Colonic mucosa (tissue), 4 donors: Measurements from ENCODE around the gene POLR3G. TPM values are rescaled to one million over a fixed set of nuclear protein-coding genes. Genes with fewer than 3 reads are reported as not detected.

ENCODE experiments used
- DNase-seq: peaks from one replicate; pipeline ENCODE4 v3.0.0-alpha.2; 2020
- H3K27ac ChIP-seq: fragments of 200-600 bp; one replicate; pipeline ENCODE4 v1.8.0; 2021
- H3K27me3 ChIP-seq: fragments of 200-600 bp; one replicate; pipeline ENCODE4 v1.8.0; 2021
- H3K36me3 ChIP-seq: fragments of 200-600 bp; one replicate; pipeline ENCODE4 v1.8.0; 2021
- H3K4me1 ChIP-seq: fragments of 200-600 bp; one replicate; pipeline ENCODE4 v1.8.0; 2021; ENCODE audit warnings: mild to moderate bottlenecking
- H3K4me3 ChIP-seq: fragments of 200-600 bp; one replicate; pipeline ENCODE4 v1.8.0; 2021
- H3K9ac ChIP-seq, 2 donors: one replicate each; pipeline ENCODE4 v1.7.0; 2013; ENCODE audit warnings: control low read depth in 2 of 2, low read depth in 2 of 2, low read length in 2 of 2
- H3K9me3 ChIP-seq: fragments of 200-600 bp; one replicate; pipeline ENCODE4 v1.8.0; 2021
- intact Hi-C: fragments of 100-400 bp; cut with DNase I; formaldehyde crosslinking; loops from one replicate; pipeline ENCODE4 v1.14.1; 2022
- total RNA-seq, 2 donors: library from RNA; stranded (reverse); fragmentation: NEBNext Ultra II Directional in 1 of 2; extraction: Animal tissue kit (Norgen Biotek cat#: 25700) in 1 of 2; gene quantifications; one replicate each; pipeline ENCODE4 v1.2.1, GENCODE V29; 2021
- TF ChIP-seq, protein P1 (sequence below): fragments of 200-600 bp; IDR thresholded peaks from one replicate; pipeline ENCODE4 v1.8.0; 2022; ENCODE audit warnings: antibody characterized with exemption, mild to moderate bottlenecking
- donor health status: healthy.
- donor health status: DM: no; HTN: no; CAD: no.
- donor health status: DM: no; HTN: no; CAD: no.

POLR3G gene
- total RNA-seq, 2 donors from 2014 or later, result 1.7 to 4.0 TPM

GRCh38 chr5:90528601-90529193, 54.0 kb downstream of the POLR3G start:
- no peaks in the 10 kb centered on the region for H3K9me3 ChIP-seq
- peaks cover under 1% of the 10 kb centered on the region for H3K36me3 ChIP-seq
- H3K27me3 ChIP-seq, result no peaks in the 10 kb centered on the region
- TF ChIP-seq, protein P1, sequence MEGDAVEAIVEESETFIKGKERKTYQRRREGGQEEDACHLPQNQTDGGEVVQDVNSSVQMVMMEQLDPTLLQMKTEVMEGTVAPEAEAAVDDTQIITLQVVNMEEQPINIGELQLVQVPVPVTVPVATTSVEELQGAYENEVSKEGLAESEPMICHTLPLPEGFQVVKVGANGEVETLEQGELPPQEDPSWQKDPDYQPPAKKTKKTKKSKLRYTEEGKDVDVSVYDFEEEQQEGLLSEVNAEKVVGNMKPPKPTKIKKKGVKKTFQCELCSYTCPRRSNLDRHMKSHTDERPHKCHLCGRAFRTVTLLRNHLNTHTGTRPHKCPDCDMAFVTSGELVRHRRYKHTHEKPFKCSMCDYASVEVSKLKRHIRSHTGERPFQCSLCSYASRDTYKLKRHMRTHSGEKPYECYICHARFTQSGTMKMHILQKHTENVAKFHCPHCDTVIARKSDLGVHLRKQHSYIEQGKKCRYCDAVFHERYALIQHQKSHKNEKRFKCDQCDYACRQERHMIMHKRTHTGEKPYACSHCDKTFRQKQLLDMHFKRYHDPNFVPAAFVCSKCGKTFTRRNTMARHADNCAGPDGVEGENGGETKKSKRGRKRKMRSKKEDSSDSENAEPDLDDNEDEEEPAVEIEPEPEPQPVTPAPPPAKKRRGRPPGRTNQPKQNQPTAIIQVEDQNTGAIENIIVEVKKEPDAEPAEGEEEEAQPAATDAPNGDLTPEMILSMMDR, result no peak
- H3K27ac ChIP-seq, result peak overlapping the region; percentile 84
- H3K9ac ChIP-seq, result peak overlapping the region; percentile 97 to 100
- peaks cover 18% of the 10 kb centered on the region for H3K4me1 ChIP-seq
- H3K4me3 ChIP-seq, result peak overlapping the region; percentile 75
- peak; percentile 27 for DNase-seq
- intact Hi-C loops, result loop anchor here (5.0 kb wide), 1 partner anchor 56 kb away; the partner anchor contains the start of genes MBLAC2 and POLR3G

- DNase-seq, result peak; percentile 98
- no peaks in the 10 kb centered on the region for H3K36me3 ChIP-seq
- peak within 1 kb of the TSS; percentile 84 for H3K27ac ChIP-seq
- intact Hi-C loops, result loop anchor here (5.0 kb wide), 1 partner anchor 57 kb away; the partner anchor contains the start of genes MBLAC2 and POLR3G
- H3K9me3 ChIP-seq, result no peaks in the 10 kb centered on the region
- no peaks in the 10 kb centered on the region for H3K27me3 ChIP-seq
- peaks cover 18% of the 10 kb centered on the region for H3K4me1 ChIP-seq
- peak within 1 kb of the TSS; percentile 97 to 100 for H3K9ac ChIP-seq
- TF ChIP-seq, protein P1, result no peak
- peak within 1 kb of the TSS; percentile 75 for H3K4me3 ChIP-seq
These were observed 54.7 kb downstream of the POLR3G start, which contains the start of gene LYSMD3 for GRCh38 chr5:90529194-90529938. LYSMD3 (minus strand) TSS chr5:90529584; CDS start chr5:90525289, 4,295 bp downstream.

- no peaks in the 10 kb centered on the region for H3K27me3 ChIP-seq
- peak overlapping the region; percentile 84 for H3K27ac ChIP-seq
- peak; percentile 81 for DNase-seq
- H3K4me3 ChIP-seq, result peak overlapping the region; percentile 75
- intact Hi-C loops, result loop anchor here (2.0 to 5.0 kb wide), 2 partner anchors 58 to 93 kb away; partner anchors contain the start of genes MBLAC2 and POLR3G
- no peaks in the 10 kb centered on the region for H3K9me3 ChIP-seq
- peaks cover 18% of the 10 kb centered on the region for H3K4me1 ChIP-seq
- TF ChIP-seq, protein P1, result peak; percentile 70
- H3K36me3 ChIP-seq, result no peaks in the 10 kb centered on the region
- H3K9ac ChIP-seq, result peak overlapping the region; percentile 68 to 100
These were observed 55.4 kb downstream of the POLR3G start for GRCh38 chr5:90529939-90530677.

- no peak for DNase-seq
- Histone ChIP-seq H3K9me3 (no peaks in the 10 kb centered on the region), H3K9ac (no peak overlapping the region), H3K27me3 (no peaks in the 10 kb centered on the region), H3K4me3 (no peak overlapping the region), H3K4me1 (peaks cover 18% of the 10 kb centered on the region), H3K36me3 (no peaks in the 10 kb centered on the region), H3K27ac (no peak overlapping the region)
- TF ChIP-seq, protein P1, result no peak
- intact Hi-C loops, result loop anchor here (2.0 kb wide), 1 partner anchor 94 kb away; no protein-coding TSS in a partner anchor
These were observed 56.2 kb downstream of the POLR3G start for GRCh38 chr5:90530736-90531487.
